Endodermal cell (in vitro differentiated cells): ENCODE results near the gene CAPN14. TPM values are rescaled to one million over a fixed set of nuclear protein-coding genes. Genes with fewer than 3 reads are reported as not detected.

Experiments used
- DNase-seq: peaks from one replicate; pipeline ENCODE4 v3.0.0-alpha.2; 2017
- H3K27ac ChIP-seq: 2 replicates; pipeline ENCODE4 v1.5.1; 2013; ENCODE audit warnings: mild to moderate bottlenecking, low read depth, low read length, moderate library complexity
- H3K27me3 ChIP-seq: 2 replicates; pipeline ENCODE4 v1.6.1; 2013; ENCODE audit warnings: mild to moderate bottlenecking, low read length, moderate library complexity; ENCODE audit not compliant: insufficient read depth, control insufficient read depth, poor library complexity, severe bottlenecking
- H3K36me3 ChIP-seq: 2 replicates; pipeline ENCODE4 v1.7.0; 2013; ENCODE audit warnings: mild to moderate bottlenecking, low read length, moderate library complexity; ENCODE audit not compliant: control insufficient read depth, insufficient read depth
- H3K4me1 ChIP-seq: one replicate; pipeline ENCODE4 v1.7.0; 2013; ENCODE audit warnings: low read length; ENCODE audit not compliant: control insufficient read depth, insufficient read depth
- H3K4me3 ChIP-seq: 2 replicates; pipeline ENCODE4 v1.5.1; 2013; ENCODE audit warnings: mild to moderate bottlenecking, low read length, moderate library complexity
- H3K9ac ChIP-seq: 2 replicates; pipeline ENCODE4 v1.6.1; 2013; ENCODE audit warnings: mild to moderate bottlenecking, low read length, moderate library complexity; ENCODE audit not compliant: poor library complexity, severe bottlenecking; ENCODE audit errors: extremely low read depth
- H3K9me3 ChIP-seq: 2 replicates; pipeline ENCODE4 v1.6.1; 2013; ENCODE audit warnings: mild to moderate bottlenecking, low read length, moderate library complexity; ENCODE audit not compliant: control insufficient read depth
- H3K27ac Mint-ChIP-seq: 2 replicates; pipeline ENCODE4 v1.8.0; 2020; ENCODE audit warnings: mixed read lengths
- H3K27me3 Mint-ChIP-seq: 2 replicates; pipeline ENCODE4 v1.8.0; 2021; ENCODE audit warnings: mild to moderate bottlenecking, mixed read lengths; ENCODE audit not compliant: insufficient read depth
- H3K36me3 Mint-ChIP-seq: 2 replicates; pipeline ENCODE4 v1.8.0; 2020; ENCODE audit warnings: low read depth, mixed read lengths
- H3K4me1 Mint-ChIP-seq: 2 replicates; pipeline ENCODE4 v1.8.0; 2020; ENCODE audit warnings: mixed read lengths
- H3K4me3 Mint-ChIP-seq: 2 replicates; pipeline ENCODE4 v1.8.0; 2020; ENCODE audit warnings: mild to moderate bottlenecking, moderate library complexity, mixed read lengths
- H3K9me3 Mint-ChIP-seq: 2 replicates; pipeline ENCODE4 v1.8.0; 2020; ENCODE audit warnings: mild to moderate bottlenecking, mixed read lengths
- WGBS, 2 experiments: methylation state at CpG; one replicate each; pipeline versions ENCODE4 v1.1.5 to v1.1.7; 2013; ENCODE audit warnings: missing lambda C conversion rate in 2 of 2, mixed read lengths in 1 of 2; ENCODE audit not compliant: insufficient coverage in 1 of 2, insufficient read length in 1 of 2; 5-methylcytosine and 5-hydroxymethylcytosine counted together
- total RNA-seq, 2 donors: library from RNA; stranded (reverse); fragmentation: NEBNext Ultra II Directional in 1 of 2; extraction: Animal tissue kit (Norgen Biotek cat#: 25700) in 1 of 2; gene quantifications; 2 replicates in 1 of 2; 3 replicates in 1 of 2; pipeline ENCODE4 v1.2.1, GENCODE V29; 2021
- TF ChIP-seq, protein P1 (sequence below): fragments of 200-600 bp; sonication (generic); conservative IDR thresholded peaks from 2 replicates; pipeline ENCODE4 v1.5.0; 2021; ENCODE audit warnings: antibody characterized with exemption, mild to moderate bottlenecking

The CAPN14 gene
- total RNA-seq, 2 donors from 2014 or later, result 0.31 to 0.40 TPM

- Mint-ChIP-seq H3K36me3 (no peaks in the 10 kb centered on the region), H3K4me1 (peaks cover 30% of the 10 kb centered on the region), H3K9me3 (no peaks in the 10 kb centered on the region), H3K27me3 (peaks cover 3% of the 10 kb centered on the region), H3K4me3 (no peak overlapping the region), H3K27ac (peak overlapping the region; percentile 71)
- no peak overlapping the region for H3K4me3 ChIP-seq
- peaks cover 2% of the 10 kb centered on the region for H3K4me1 ChIP-seq
- H3K9ac ChIP-seq, result no peak overlapping the region
- TF ChIP-seq, protein P1, sequence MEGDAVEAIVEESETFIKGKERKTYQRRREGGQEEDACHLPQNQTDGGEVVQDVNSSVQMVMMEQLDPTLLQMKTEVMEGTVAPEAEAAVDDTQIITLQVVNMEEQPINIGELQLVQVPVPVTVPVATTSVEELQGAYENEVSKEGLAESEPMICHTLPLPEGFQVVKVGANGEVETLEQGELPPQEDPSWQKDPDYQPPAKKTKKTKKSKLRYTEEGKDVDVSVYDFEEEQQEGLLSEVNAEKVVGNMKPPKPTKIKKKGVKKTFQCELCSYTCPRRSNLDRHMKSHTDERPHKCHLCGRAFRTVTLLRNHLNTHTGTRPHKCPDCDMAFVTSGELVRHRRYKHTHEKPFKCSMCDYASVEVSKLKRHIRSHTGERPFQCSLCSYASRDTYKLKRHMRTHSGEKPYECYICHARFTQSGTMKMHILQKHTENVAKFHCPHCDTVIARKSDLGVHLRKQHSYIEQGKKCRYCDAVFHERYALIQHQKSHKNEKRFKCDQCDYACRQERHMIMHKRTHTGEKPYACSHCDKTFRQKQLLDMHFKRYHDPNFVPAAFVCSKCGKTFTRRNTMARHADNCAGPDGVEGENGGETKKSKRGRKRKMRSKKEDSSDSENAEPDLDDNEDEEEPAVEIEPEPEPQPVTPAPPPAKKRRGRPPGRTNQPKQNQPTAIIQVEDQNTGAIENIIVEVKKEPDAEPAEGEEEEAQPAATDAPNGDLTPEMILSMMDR, result no peak
- H3K9me3 ChIP-seq, result no peaks in the 10 kb centered on the region
- WGBS, 2 experiments, result 81 to 100% methylated on average over 2 to 4 of the region's 4 CpGs
- H3K27me3 ChIP-seq, result no peaks in the 10 kb centered on the region
- DNase-seq, result peak; percentile 70
- H3K27ac ChIP-seq, result no peak overlapping the region
- H3K36me3 ChIP-seq, result no peaks in the 10 kb centered on the region
Observed at GRCh38 chr2:31197166-31197565, 20.1 kb downstream of the CAPN14 start.

GRCh38 chr2:31196622-31197021, 20.7 kb downstream of the CAPN14 start:
- TF ChIP-seq, protein P1, result no peak
- DNase-seq, result no peak
- Histone ChIP-seq H3K27ac (no peak overlapping the region), H3K9ac (no peak overlapping the region), H3K36me3 (no peaks in the 10 kb centered on the region), H3K4me1 (peaks cover 2% of the 10 kb centered on the region), H3K4me3 (no peak overlapping the region), H3K9me3 (no peaks in the 10 kb centered on the region), H3K27me3 (no peaks in the 10 kb centered on the region)
- Mint-ChIP-seq H3K27me3 (no peaks in the 10 kb centered on the region), H3K27ac (no peak overlapping the region), H3K4me3 (no peak overlapping the region), H3K36me3 (no peaks in the 10 kb centered on the region), H3K4me1 (peaks cover 30% of the 10 kb centered on the region), H3K9me3 (no peaks in the 10 kb centered on the region)
- WGBS, 2 experiments, result 87 to 100% methylated on average over 1 to 2 of the region's 2 CpGs

GRCh38 chr2:31193806-31194205, 23.5 kb downstream of the CAPN14 start:
- Histone ChIP-seq H3K9me3 (no peaks in the 10 kb centered on the region), H3K4me3 (no peak overlapping the region), H3K36me3 (no peaks in the 10 kb centered on the region), H3K9ac (no peak overlapping the region), H3K27me3 (no peaks in the 10 kb centered on the region), H3K27ac (no peak overlapping the region), H3K4me1 (peaks cover 2% of the 10 kb centered on the region)
- Mint-ChIP-seq H3K9me3 (no peaks in the 10 kb centered on the region), H3K4me1 (peaks cover 28% of the 10 kb centered on the region), H3K27me3 (peaks cover 5% of the 10 kb centered on the region), H3K36me3 (no peaks in the 10 kb centered on the region), H3K27ac (no peak overlapping the region), H3K4me3 (no peak overlapping the region)
- no peak for DNase-seq
- WGBS, 2 experiments, result 86 to 90% methylated on average over 4 of the region's 4 CpGs
- TF ChIP-seq, protein P1, result peak; percentile 41
